ENCODE measurements around the gene UHMK1.

Gene UHMK1

DNA sequence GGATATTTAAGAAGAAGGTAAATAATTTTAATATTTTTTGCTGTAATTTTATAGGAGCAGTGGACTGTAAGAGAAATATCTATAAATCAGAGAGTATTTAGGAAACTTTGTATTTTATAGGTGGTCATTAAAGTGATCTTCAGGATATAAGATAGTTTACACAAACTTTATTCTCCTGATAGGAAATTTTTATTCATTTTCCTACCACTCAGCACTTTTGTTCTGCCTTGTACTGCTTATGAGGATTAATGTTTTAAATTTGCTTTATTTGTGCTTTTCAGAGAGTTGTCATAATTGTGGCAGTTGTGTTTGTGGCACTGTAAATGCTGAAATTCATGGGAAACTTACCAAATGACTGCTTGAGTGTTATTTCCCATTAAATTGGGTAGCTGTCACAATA is 29.7 kb downstream of the UHMK1 start:
- in situ Hi-C loops (cut with MboI; ENCODE audit: low sequenced_read_pairs): no loop called here

- in situ Hi-C loops (cut with MboI; ENCODE audit: low sequenced_read_pairs): no loop called here
These were observed 32.8 kb downstream of the UHMK1 start for GRCh38 chr1:162530307-162530987.

DNA sequence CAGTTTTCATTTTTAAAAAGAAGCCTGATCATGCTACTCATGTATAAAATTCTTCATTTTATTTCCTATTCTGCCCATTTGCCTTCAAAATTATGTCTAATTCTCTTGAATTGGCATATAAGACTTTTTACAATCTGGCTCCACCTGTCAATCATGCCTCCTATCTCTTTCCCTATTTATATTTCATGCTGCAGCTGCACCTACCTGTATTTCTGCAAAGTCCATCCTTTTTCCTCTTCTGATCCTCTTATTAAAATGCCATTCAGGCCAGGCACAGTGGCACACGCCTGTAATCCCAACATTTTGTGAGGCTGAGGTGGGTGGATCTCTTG is 33.3 kb downstream of the UHMK1 start:
- in situ Hi-C loops (cut with MboI; ENCODE audit: low sequenced_read_pairs): no loop called here

DNA sequence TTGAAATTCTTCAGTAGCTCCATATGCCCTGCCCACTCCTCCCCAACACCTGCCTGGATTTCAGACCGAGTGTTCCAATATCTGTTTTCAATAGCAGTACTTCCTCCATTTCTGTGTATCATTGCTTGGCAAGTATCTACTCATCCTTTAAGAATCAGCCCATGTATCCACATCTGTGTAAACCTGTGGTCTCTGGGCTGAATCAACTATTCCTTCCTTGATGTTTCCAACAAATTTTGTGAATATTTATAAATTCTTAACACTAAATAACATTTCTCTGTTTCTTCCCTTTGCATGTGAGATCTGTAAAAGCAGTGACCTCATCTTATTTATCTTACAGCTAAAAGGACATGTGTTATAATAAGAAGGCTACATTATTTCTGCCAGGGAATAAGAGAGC is 37.9 kb downstream of the UHMK1 start:
- in situ Hi-C loops (cut with MboI; ENCODE audit: low sequenced_read_pairs): no loop called here

DNA sequence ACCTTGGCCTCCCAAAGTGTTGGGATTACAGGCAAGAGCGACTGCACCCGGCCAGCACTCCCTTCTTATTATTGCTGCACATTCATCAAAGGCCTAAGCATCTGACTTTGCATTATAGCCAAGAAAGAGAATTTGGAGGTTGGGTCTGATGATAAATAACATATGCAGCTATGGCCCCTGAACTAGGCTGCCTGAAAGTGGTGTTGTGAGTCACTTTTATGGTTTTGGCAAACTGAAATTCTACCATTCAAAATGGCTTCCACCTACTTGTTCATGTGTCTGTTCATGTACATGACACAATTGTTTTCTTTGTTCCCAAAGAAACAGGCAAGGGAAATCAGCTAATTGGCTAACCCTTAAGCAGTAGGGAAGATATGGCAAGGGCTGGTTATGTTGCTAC is 38.9 kb downstream of the UHMK1 start:
- in situ Hi-C loops (cut with MboI; ENCODE audit: low sequenced_read_pairs): no loop called here

DNA sequence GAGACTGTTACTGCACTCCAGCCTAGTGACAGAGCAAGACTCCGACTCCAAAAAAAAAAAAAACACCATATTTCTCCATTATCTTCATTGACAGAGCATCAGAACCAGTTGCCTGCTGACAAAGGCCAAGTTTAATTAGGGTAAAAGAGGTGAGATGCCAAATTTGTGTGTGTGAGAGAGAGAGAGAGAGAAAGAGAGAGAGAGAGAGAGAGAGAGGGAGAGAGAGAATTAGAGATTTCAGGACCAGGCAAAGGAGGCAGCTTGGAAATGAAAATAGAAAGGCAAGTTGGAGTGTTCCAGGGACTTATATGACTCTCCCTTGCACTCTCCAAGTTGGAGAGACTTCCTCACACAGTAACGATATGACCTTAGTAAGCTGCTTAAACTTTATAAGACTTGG is 39.6 kb downstream of the UHMK1 start:
- in situ Hi-C loops (cut with MboI; ENCODE audit: low sequenced_read_pairs): no loop called here

- in situ Hi-C loops (cut with MboI; ENCODE audit: low sequenced_read_pairs): no loop called here
These were observed 41.3 kb downstream of the UHMK1 start for GRCh38 chr1:162538815-162539431.

GRCh38 chr1:162541619-162542141 is 44.1 kb downstream of the UHMK1 start:
- in situ Hi-C loops (cut with MboI; ENCODE audit: low sequenced_read_pairs): no loop called here

DNA sequence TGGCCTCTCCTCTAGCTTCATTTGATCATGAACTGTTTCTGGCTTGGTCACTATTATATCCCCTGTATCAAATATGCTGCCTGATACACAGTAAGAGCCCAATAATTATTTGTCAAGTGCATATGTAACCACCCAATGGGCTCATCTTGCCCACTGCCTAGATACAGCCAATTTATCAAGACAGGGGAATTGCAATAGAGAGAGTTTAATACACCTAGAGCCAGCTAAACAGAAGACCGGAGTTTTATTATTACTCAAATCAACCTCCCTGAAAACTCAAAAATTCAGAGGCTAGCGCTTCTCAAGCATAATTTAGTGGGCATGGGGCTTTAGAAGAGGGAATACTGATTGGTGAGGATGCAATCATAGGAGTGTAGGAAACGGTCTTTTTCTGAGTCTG is 45.6 kb downstream of the UHMK1 start:
- in situ Hi-C loops (cut with MboI; ENCODE audit: low sequenced_read_pairs): no loop called here

- in situ Hi-C loops (cut with MboI; ENCODE audit: low sequenced_read_pairs): no loop called here
These were observed 50.6 kb downstream of the UHMK1 start for GRCh38 chr1:162548170-162548569.

GRCh38 chr1:162549001-162549400 is 51.4 kb downstream of the UHMK1 start:
- in situ Hi-C loops (cut with MboI; ENCODE audit: low sequenced_read_pairs): no loop called here

DNA sequence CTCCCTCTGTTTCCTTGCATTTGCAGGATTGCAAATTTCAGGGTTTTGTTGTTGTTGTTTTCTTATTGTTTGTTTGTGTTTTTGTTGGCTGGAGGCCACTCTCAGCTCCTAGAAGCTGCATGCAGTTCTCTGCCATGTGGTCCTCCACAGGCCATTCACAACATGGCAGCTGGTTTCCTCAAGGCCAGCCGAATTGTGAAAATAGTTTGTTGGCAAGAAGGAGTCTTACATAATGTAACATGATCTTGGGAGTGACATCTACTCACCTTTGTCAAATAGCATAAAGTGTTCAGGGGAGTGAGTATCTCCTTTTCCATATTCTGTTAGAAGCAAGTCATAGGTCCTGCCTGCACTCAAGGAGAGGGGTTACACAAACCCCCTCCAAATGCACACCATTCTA is 53.3 kb downstream of the UHMK1 start:
- in situ Hi-C loops (cut with MboI; ENCODE audit: low sequenced_read_pairs): no loop called here

DNA sequence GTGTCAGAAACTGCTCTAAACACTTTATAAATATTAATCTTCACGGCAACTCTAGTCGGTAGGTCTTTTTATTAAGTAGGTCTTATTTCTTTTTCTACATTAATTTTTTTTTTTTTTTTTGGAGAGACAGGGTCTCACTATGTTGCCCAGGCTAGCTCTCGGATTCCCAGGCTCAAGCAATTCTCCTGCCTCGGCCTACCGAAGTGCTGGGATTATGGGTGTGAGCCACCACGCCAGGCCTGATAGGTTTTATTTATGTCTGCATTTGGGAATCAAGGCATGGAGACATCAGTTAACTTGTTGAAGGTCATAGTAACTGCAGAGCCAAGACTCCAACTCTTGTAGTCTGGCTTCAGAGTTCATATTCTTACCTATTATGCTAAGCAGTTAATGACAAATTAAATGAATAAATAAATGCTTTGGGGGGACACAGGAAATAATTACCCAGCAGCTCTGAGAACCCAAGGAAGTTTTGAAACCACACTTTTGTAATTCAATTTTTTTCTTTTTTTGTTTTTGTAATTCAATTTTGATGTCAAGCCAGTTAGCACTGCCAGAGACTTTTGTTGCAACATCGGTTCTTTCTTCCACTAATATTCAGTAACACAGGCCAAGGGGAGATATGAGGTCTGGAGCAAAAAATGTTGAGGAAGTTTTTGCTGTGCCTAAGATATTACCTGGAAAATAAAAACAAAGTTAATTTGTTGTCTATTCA is 54.5 kb downstream of the UHMK1 start:
- in situ Hi-C loops (cut with MboI; ENCODE audit: low sequenced_read_pairs): no loop called here

GRCh38 chr1:162552684-162553252 is 55.1 kb downstream of the UHMK1 start:
- in situ Hi-C loops (cut with MboI; ENCODE audit: low sequenced_read_pairs): no loop called here

DNA sequence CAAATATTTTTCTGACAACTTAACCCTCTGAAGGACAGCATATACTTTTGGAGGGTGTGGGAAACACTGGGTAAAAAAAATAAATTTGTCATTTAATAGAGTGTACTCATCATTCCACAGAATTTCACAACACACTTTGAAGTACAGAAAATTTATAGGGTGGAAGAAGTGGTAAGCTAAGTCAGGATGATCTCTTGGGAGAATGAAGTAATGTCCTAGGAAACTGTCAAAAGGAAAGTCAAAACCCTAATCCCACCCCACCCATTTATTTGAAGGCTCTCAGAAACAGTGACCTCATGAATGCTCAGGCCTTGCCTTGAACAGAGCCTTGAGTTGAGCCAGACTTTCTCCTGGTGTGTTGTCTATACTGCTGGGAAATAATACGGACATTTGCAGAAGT is 56.6 kb downstream of the UHMK1 start:
- in situ Hi-C loops (cut with MboI; ENCODE audit: low sequenced_read_pairs): no loop called here

DNA sequence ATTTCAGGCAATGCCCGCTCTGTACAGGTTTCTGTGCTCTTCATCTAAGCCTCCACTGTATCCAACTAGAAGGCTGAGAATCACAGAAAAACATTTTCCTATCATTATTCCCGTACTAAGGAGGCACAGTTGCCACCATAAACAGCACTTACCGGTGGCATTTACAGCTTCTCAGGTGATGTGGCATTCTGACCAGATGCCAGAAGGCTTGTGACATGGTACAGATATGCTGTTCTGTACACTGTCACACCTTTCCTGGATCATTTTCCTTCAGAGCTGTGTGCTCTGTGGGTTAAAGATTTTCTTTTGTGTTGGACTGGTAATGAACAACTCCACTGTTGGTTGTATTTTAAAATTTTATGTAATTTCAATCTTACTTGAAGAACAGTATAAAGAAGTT is 59.9 kb downstream of the UHMK1 start:
- in situ Hi-C loops (cut with MboI; ENCODE audit: low sequenced_read_pairs): no loop called here

DNA sequence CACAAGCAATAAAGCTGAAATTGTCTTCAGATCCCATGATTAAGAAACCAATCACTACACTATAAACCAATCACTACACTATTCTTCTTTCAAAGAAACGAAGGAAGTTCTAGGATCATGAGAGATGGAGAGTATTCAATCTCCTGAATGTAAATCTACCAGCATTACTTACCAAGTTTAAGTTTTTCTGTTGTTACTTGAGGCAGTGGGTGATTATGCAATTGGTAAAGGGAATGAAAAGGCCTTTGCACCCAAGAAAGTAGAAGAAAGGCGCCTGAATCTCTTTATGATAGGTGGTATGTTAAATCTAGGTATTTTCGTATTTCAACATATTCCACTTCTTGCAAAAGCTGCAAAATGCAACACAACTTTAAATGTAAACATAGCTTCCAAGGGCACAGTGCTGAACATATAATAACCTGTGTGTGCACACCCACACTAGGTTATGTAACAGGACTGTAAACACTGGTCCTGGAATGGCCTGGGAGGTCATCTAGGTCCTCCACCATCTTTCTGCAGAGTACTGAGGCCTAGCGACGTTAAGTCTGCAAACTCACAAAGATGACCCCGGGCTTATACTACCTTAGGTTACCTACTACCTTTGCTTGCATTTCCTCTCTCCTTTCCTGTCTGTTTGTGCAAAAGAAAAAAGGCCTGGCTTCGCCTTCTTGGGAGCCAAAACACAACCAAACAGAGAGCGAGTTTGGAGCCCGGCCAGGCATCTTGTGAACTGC is 62.9 kb downstream of the UHMK1 start:
- in situ Hi-C loops (cut with MboI; ENCODE audit: low sequenced_read_pairs): no loop called here

DNA sequence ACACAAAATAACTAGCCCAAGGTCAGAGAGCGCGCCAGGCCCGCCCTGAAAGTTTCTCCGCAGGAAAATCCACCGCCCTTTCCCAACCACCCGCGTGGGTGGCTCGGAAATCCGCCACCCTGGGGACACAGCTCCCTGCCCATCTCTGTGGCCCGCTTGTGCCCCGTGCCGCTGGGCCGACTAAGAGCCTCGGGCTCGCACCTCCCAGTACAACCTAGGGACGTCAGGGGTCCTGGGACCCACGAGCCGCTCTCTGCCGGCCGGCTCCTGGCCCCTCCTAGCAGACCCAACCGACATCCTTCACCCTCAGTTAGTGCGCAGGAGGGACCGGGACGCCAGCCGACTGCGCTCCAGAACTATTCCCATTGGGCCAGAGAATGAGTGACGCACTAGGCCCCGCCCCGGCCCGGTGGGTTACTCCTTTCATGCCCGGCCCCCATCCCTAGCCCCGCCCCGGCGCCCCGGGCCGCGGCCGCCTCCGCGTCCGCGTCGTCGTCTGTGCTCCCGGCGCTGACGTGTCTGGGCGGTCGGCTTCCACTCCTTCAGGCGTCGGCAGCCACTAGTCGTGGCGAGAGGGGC is 63.5 kb downstream of the UHMK1 start:
- in situ Hi-C loops (cut with MboI; ENCODE audit: low sequenced_read_pairs): no loop called here

DNA sequence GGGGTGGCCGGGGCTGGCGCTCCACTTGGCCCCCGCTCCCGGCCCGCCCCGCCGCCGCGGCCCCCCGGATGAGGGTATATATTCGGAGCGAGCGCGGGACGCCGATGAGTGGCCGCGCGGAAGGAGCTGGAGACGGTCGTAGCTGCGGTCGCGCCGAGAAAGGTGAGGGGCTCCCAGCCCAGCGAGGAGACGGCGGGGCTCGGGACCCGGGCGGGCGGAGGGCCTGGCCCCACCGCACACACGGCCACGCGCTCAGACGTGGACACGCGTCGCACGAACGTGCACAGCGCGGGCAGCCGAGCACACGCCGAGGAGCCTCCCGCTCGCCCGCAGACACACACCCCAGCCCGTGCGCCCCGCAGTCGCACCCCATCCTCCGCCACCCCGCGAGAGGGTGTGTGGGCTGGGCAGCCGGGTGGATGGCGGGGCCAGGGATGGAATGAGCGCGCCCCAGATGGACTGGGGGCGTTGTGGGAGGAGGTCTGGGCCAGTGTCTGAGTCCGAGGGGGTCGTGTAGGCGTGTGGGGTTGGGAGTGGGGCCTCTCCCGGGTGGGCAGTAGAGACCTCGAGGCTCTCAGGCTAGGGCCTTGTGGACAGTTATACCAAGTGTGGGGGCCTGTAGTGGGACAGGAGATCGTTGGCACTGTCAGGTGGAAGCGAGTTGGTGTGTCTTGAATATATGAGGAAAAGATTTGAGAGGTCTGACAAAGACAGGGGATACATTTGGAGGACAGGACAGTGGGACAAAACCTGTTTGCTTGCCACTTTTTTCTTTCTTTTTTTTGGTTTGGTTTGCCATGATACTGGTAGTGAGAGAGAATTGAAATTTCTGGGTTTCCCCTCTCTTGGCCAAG is 64.2 kb downstream of the UHMK1 start, which contains the start of gene UAP1:
UAP1 (plus strand) TSS at position 107 of the 854 bp plus-strand sequence. CDS start 4,347 bp downstream, outside the sequence.
- in situ Hi-C loops (cut with MboI; ENCODE audit: low sequenced_read_pairs): no loop called here

DNA sequence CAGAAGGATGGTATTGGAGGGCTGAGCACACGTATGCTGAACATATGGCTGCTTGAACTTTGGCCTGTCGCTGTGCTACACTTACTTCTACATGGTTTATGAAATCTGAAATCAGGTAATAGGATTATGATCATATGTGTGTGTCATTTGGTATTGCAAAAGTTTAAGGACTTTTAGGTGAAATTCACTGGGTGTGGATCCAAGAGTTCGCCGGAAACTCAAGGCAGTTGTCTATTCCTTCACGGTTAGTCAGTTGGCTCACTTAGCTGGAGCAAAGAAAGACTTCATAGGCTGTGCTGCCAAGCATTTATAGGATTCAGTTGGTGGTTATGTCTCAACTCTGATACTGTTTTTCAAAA is 64.8 kb downstream of the UHMK1 start:
- in situ Hi-C loops (cut with MboI; ENCODE audit: low sequenced_read_pairs): no loop called here
